NCI-H2081 treated with DMSO at 0.1 percent for 48 hours (cell line): Measurements from ENCODE around the gene ADORA1.

Experiments used
- DNase-seq: peaks from one replicate; lab custom pipeline; 2025; lab: John Stamatoyannopoulos, UW

Gene ADORA1

DNA sequence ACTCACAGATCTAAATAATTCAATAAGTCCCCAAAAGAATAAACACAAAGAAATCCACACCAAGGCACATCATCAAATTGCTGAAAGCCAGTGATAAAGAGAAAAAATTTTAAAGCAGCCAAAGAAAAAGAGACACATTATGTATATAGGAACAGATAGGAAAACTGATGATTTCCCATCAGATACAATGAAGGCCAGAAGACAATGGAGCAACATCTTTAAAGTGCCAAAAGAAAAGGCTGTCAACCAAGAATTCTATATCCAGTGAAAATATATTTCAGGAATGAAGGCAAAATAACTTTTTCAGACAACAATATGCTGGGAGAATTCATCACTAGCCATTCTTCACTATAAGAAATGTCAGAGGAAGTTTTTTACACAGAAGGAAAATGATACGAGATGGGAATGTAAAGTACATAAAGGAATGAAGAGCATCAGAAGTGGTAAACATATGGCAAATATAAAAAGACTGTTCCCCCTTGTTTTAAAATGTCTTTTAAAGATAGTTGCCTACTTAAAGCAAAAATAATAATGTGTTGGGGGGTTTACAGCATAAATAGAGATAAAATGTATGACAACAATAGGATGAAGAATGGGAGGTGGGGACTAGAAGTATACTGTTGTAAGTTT lies 32.4 kb upstream of the ADORA1 start:
- DNase-seq, result no peak

DNA sequence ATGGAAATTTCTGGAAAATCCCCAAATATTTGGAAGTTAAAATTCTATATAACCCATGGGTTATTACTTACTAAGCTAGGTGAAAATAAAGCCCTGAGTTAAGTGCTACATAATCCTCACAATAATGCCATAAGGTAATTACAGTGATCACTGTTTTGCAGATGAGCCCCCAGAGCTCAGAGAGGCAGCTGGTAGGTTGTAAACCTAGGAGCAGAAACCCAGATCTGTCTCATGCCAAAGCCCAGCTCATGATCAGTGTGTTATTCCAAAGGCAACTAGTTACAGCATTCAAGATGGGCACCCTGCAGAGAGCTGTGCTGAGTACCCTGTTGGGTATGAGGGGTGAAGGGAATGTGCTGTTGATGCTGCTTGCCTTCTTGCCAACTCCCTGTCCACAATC lies 31.0 kb upstream of the ADORA1 start:
- no peak for DNase-seq

DNA sequence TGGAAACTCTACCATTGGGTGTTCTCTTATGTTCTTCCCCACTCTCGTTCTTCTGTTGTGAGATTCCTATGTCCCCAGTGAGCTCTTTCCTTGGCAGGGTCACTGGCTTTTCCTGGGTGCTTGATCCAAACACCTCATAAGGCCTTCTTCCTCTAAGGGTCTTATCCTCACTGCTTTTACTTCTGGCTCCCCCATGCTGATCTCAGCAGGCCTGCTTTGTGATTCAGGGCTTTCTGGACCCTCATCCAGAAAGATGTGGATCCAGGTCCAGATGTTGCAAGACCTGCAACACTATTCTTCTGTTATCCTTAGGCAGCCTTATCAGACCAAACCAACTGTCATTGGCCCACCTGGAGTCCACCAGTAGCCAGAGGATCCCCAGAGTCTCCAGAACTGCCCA lies 30.5 kb upstream of the ADORA1 start:
- no peak for DNase-seq

DNA sequence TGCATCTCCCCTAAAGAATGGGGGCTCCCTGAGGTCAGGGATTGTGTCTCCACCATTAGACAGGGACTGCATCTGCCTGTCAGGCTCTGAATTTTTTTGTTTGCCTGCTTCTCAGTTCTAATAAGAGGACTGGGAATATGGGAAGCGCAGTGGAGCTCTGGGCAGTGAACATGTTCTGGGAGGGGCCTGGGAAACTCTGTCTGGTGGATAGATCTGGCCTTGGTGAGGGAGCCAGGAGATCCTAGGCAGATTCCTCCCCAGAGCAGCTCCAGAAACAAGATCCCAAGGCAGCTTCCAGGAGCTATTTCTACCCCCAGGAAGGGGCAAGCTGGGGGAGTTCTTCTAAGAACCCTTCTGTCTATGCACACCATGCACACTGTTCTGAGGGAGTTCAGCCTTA lies 29.1 kb upstream of the ADORA1 start:
- no peak for DNase-seq

DNA sequence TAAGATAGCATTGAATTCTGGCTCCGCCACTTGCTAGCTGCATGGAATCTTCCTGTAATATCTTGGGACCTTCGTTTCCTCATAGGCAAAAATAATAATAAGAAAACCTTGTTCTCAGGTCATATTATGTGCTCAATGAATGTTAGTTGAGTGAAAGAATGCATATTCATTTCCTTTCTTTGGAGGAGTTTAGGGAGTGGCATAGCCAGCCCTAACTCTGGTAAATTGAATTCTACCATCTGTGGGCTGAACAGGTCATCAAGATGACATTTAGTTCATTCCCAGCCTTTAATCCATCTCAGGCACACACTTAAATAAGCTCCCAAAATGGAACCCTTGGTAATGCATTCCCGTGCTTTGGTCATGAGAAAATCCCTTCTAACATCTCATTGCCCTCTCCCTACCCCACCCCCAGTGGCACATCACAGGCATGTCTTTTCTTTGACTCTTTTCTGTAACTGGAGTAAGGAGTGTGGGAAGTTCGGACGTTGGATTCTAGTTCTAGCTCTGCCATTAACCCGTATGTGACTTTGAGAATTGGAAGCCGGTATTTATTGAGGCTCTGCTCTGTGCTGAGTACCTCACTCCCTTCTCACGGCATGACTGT lies 28.5 kb upstream of the ADORA1 start:
- DNase-seq, result no peak

DNA sequence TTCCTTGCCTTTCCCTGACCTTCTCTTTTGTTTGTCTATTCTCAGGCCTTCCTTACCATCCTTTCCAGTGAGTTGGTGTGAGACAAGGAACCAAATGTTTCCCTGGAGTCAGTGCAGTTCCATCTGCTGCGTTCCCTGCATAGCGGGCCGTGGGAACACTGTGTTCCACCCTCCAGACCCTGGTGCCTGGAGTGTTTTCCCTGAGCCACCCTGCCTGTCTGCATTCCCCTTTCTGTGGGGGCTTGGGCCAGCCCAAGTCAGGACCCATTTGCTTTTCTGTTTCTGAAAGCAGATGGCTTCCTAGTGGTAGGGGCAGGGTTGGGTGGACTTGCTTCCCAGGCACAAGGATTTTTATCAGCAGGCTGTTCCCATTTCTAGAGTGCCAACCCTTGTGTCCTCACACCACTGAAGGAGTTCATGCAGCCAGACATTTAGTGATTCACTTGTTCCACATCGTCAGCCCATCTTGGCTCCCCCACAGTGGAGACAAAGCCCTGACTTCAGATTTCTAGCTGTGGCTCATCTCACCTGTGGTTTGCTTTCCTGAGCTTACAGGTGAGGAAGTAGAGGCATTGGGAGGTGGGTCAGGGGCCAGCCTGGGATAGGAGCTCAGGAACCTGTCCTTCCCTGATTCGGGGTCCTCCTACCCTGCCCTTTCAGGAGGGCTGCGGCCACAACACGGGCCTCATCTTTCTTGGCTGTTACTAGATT lies 27.6 kb upstream of the ADORA1 start:
- DNase-seq, result no peak

DNA sequence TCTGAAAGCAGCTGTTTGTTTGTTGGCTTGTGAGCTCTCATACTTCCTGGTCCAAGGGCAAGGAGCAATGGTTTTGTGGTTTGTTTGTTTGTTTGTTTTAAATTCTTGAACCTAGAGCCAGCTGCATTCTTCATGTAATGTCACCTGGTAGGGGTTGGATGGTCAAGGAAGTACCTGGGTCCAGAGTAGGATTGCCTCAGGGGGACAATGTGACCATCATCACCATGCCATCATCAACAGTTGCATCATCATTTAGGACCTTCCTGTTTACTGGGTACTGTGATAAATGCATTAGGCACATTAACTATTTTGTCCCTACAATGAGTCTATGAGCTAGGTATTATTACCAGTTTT lies 27.0 kb upstream of the ADORA1 start:
- no peak for DNase-seq

DNA sequence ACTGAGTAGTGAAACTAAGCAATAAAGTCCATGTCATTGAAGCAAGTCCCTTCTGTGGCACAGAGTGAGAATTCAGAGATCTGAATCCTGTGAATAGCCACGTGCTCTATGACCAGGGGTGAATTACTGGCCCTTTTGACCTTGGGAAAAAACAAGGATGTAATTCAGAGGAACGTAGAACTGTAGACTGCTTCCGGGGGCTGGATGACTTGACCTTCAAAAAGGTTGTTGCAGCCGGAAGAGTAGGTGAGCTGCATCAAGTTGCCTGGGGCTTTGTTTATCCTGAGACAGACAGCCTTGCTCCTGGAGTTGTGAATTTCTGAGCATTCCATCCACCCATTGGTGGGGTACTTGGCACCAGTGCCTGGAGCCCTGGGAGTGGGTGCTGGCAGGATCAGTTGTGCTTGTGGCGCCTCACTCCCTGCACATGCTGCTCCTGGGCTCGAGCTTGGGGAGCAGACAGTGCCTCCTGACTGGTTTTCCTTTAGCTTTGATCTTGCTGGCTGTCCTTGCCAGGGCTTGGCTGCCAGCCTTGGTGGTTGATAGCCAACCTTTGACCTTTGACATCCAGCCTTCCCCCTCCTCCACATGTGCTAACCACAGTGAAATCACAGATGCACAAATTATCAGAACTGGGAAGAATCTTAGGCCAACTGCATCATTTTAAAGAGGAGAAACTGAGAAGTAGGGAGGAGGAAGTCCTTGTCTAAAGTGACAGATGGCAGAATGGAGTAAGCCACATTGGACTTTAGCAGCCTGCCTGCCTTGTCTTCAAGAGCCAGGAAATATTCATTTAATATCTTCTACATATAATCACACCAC lies 25.5 kb upstream of the ADORA1 start:
- no peak for DNase-seq

DNA sequence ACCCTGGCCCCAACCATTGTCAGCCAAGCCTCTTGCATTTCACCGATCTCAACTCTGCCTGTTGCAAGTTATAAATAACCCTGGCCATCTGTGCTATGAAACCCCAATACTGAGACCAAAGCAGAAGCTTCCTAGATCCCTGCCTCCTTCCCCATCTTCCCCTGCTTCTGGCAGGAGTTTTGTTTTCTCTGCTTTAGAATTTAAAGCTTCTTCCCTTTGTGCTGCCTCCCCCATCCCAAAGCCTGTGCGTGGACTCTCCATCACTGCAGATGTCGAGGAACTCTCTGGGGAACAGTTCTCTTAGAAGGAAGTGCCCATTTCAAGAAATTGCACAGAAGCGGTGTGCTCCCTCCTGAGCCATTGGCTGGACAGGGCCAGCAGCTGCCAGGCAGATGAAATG lies 24.3 kb upstream of the ADORA1 start:
- no peak for DNase-seq

DNA sequence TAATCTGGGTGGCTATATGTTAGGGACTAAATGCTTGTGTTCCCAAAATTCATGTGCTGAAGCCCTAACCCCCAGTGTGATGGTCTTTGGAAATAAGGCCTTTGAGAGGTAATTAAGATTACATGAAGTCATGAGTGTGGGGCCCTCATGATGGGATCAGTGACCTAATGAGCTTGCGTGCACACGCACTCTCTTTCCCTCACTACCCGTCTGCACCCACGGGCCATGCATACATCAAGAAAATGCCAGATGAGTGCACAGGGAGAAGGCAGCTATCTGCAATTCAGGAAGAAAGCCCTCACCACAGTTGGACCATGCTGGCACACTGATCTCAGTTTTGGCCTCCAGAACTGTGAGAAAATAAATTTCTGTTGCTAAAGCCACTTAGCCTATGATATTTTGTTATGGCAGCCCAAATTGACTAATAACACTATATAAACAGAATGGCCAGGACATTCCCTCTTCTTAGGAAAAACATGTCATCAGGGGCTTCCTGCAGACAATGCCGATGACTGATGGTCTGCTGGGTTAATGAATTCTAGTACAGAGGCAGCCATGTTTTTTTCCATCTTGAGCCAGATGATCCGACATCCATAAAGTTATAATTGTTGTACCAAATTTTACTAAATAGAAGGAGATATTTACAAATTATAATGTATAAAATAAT lies 23.6 kb upstream of the ADORA1 start:
- DNase-seq, result no peak

DNA sequence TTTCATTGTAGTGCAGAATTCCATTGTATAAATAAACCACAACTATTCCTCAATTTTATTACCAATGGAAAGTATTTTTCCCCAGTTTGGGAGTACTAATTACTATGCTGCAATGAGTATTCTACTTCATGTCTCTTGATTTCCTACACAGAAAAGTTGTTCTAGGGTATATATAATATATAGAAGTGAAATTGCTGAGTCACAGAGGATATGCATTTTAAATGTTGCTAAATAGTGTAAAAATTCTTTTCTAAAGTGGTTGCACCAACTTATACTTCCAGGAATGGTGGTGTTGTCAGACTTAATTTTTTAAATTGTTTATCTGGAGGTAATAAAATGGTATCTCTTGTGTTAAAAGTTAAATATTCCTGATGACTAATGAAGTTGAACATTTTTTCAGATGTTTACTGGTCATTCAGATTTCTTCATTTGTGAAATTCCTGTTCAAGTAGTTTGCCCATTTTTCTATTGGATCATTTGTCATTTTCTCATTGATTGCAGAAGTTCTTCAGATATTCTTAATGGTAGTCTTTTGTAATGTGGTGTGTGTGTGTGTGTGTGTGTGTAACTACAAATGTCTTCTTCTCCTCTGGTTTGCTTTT lies 22.6 kb upstream of the ADORA1 start:
- no peak for DNase-seq

DNA sequence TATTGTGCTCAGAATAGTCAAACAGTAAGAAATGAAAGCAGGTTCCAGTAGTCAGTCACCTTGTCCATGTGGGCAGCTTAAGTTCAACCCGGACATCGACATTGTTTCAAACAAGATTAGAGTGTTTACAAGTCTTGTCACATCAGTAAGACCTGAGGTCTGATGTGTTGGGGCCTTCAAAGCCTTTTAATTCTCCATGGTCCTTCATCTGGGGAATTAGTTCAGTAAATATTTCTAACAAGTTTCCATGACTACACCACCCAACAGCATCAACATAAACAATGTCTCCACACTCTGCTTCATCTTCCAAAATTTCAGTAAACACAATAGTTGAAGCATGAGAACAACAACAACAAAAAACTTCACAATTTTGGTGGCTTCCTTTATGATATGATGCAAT lies 15.1 kb upstream of the ADORA1 start:
- DNase-seq, result no peak

DNA sequence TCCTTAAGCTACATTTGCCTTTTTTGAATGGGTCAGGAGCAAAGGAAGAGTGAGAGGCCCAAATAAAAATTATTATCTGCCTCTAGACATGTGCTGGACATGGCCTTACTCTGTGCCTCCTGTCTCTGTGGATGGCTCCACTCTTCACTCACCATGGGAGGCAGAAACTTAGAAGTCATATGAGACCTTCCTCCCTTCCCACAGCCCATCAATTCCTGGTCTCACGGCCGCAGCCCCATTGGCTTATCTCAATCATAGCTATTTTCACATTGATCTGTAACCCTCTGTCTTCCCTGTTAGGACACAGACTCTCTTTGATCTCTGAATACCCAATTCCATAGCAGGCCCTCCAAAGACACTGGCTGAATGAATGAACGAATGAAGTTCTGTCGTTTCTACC lies 14.2 kb upstream of the ADORA1 start:
- no peak for DNase-seq

DNA sequence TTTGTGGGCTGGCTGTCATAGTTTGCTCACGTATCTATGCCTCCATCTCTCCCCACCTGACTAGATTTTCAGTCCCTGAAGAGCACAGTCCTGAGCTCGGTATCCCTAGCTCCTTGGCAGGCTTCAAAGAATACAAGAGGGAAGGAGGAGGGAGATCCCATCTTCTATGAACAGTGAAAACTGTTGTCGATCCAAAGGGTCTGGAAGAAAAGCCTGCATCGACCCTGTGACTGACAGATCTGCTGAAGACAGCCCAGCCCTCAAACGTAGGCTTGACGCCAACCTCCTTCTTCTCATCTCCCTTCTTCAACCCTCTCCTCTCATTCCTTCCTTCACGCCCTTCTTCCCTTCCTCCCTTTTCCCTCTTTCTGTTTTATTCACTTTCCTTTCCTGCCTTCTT lies 13.3 kb upstream of the ADORA1 start:
- no peak for DNase-seq

DNA sequence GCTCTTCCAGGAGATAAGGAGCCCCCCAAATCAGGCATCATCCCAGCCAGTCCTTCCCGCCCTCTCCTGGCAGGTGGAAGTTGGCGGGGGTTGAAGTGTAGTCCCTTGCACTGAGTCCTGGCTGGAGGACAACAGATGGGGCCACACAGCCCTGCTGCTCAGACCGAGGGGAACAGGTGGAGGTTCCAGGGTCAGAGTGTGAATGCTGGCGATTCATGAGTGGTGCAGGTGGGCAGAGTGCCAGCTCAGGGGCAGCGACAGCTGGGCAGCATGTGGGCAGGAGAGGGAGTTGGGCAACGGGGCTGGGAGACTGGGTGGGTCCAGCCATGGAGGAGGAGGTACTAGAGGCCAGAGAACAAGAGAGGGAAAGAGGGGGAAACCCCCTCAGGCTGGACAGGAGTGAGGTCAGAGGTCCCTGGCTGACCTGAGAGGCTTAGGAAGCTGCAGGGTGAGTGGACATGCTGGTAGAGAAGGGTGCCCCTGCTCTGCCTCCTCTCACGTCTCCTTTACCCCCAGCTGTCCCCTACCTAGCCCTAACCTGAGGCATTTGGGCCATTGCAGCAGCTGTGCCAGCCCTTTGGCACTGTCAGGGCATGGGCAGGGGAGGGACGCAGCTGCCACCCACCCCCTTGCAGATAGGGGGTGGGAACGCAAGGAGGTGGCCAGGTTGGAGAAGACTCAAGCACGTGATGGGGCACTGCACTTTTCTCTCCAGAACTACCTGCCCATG lies 11.3 kb upstream of the ADORA1 start:
- no peak for DNase-seq

DNA sequence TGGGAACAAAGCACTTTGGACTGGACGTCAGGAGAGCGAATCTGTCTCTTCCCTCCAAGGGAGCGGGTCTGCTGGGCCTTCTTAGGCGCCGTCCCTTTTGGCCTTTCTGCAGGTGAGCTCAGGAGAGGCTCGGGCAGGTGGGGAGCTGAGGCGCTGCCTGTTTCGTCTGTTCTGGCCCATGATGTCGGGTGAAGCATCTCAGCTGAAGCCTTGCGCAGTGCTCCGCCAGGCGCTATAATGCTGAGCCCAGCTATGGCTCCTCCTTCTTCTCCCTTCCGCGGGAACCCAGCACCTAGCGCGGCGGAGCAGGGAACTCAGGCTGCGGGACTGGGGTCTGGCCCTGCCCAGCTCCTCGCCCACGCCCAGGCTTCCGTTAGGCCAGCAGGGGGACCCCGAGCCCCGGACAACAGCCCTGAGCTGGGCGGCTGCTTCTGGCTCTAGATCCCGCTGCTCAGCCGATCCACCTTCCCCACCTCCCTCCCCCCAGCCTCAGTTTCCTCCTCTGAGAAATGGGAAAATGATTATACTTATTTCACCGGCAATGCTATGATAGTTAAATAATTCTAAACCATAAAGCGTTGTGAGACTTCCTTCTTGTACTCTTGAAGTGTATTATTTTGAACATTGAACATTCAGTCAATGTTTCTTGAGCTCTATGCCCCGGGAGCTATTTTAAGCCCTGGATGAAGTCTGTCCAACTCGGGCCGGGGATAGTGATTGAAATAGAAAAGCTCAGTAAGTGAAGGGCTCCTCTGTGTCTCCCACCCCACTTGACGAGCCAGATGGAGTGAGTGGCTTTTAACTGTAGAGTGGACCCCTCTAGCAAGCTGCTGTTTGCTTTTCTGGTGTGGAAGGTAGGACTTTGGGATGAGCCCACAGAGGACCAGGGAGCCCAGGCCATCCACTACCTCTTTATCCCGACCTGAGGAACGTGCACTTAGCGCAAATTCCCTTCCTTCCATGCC lies 9.6 kb upstream of the ADORA1 start:
- DNase-seq, result no peak

DNA sequence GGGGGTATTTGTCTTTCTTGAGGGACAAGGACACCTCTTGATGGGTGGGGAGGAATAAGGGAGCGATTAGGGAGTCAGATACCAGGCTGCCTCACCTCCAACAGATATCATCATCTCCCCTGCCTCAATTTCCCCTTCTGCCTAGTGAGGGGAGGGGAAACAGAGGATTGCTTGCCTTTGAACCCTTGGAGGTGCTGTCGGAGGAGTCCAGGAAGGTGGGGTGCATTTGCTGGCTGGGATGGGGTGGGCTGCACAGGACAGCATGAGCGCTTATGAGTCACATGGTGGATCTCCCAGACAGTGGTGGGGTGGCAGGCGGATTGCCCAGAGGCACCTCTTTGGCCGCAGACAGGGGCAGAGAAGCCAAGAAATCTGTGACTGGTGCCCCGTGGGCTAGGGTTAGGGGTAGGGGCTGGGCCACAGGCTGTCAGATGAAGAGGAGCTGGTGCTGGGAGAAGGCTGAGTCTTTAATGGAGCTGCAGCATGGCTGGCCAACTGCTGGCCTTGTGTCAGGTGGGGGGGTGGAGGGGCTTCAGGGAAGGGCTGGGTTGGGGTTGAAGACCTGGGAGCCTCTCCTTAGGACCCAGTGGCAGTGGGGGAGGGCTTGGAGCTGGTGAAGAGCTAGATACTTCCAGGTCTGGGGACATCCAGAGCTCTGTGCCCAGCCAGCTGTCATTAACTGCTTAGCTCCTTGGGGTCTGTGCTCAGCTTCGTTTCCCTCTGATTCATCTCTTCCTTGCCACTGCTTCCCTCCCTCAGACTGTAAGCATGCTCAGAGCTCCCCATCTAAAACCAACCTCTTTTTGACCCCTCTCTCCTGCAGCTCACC lies 7.0 kb upstream of the ADORA1 start:
- no peak for DNase-seq

DNA sequence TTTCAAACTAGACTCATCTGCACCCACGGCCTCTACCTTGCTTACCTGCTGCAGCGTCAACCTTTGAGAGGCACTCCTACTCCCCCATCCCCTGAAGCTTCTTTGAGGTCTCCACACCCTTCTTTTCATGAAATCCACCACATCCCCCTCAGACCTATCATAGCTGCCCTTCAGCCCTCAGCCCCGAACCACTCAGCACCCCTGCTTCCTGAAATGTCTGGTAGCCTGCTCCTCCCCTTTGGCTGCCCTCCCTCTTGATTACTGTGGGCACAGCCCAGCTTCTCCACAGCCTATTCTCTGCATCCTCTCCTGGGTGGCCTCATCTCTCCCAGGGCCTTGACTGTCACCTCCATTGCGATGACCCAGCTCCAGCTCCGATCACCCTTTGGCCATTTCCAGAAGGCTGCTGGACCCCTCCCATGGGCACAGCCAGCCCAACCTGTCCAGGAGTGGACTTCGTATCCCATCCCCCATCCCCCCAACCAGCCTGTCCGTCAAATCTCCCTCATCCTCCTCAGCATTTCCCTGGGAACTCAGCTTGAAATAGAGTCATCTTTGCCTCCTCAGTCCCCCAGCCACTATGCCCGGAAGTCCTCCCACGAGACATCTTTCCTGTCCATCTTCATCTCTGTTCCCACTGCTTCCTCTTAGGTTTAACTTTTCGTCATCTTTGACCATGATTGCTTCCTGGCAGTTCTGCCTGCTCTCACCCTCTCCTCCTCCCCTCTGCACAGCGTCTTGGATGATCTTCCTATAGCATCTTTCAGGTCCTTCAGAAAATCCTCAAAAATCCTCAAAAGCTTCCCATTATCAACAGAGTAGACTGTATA lies 6.1 kb upstream of the ADORA1 start:
- DNase-seq, result no peak
